GM18511 (cell line): ENCODE data around the gene FAM25G.
"Not testable (repeated sequence)": the region's sequence is repeated elsewhere in the genome, so short reads cannot be mapped to it uniquely, and the experiment has no call there.

Experiments used
- ATAC-seq: cut with Tn5 transposase; IDR thresholded peaks from one replicate; pipeline ENCODE4 v1.9.1; 2021; ENCODE audit warnings: mild to moderate bottlenecking, moderate library complexity; ENCODE audit not compliant: unreplicated experiment

Gene FAM25G

GRCh38 chr10:47491600-47491999 is at the start of gene FAM25G:
TSS of gene FAM25G (minus strand) at chr10:47491700. CDS start at chr10:47491674, 26 bp downstream.
- not testable (repeated sequence) for ATAC-seq

GRCh38 chr10:47536430-47536829 is 44.9 kb upstream of the FAM25G start:
- ATAC-seq = not testable (repeated sequence)

DNA sequence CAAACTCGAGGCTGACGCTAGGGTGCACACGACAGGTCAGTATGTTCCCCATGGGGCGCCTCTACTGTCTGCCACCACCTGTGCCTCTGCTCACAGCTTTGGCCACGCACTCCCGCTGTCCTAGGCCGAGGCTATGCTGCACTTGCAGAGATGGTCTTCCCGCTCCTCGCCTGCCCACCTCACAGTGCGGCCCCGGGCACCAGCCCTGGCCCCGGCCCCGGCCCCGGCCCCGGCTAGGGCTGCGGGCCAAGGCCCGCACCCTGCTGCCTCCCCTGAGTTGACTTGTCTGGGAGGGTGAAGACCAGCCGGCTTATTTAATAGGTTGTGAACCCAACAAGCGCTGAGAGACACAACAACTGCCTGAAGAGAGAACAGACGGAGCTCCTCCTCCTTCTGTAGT is 32.0 kb upstream of the FAM25G start, which contains the start of gene AGAP9:
AGAP9 (minus strand) TSS at position 164 of the 400 bp plus-strand sequence; CDS start at position 52, 112 bp downstream.
- not testable (repeated sequence) for ATAC-seq

DNA sequence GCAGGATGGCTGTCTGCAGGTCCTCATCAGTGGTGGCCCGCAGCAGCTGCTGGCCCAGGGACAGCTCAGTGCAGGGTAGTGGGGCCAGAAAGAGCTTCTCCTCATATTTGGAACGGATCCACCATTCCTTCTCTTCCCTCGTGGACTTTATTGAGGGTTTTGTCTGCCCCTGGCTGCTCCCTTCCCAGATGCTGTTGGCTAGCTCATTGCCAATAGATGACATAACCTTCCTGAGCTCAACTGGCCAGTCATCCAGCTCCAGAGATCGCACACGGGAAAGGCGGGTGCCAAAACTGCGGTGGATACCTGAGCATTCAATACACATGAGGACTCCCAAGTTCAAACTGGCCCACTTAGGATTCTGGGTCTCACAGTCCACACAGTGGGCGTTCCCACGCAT is 10.8 kb upstream of the FAM25G start:
- not testable (repeated sequence) for ATAC-seq

DNA sequence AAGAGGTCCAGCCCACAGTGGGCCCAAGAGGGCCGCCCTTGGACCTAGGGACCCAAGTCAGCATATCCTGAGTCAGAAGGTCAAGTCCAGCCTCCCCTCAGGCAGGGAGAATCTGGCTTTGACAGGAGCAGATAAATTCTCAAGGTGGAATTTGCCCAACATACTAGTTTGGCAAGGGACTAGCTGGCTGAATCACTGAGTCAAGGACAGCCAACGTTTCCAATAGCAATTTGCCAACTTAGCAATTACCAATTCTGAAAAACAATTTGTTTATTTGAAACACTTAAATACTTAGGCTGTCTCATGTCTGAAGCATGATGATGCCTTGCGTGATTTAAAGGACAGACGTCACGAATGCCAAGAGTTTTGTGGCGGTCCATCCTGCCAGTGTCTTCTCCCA is 2.7 kb upstream of the FAM25G start:
- not testable (repeated sequence) for ATAC-seq

DNA sequence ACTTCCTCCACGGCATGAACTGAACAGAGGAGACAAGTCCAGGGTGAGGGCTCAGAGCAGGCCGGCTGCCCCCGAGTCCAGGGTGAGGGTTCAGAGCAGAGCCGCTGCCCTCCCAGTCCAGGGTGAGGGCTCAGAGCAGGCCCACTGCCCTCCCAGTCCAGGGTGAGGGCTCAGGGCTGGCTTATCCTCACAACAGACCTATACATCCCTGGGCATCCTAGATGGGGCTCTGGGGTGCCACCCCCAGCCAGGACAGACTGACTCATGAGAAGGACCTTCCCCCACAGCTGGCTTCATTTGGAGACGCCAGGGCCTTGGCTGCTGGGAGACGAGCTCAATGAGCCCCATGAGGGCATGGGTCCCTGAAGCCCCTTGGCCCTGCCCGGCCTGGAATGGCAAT is 1.9 kb downstream of the FAM25G start:
- not testable (repeated sequence) for ATAC-seq

GRCh38 chr10:47485943-47486342 is 5.6 kb downstream of the FAM25G start:
- not testable (repeated sequence) for ATAC-seq

GRCh38 chr10:47484786-47485185 is 6.7 kb downstream of the FAM25G start:
- ATAC-seq = not testable (repeated sequence)

GRCh38 chr10:47483923-47484322 is 7.6 kb downstream of the FAM25G start, which contains the start of gene ANXA8:
TSS of gene ANXA8 (minus strand) at chr10:47484115. CDS start at chr10:47483933, 182 bp downstream.
- not testable (repeated sequence) for ATAC-seq

GRCh38 chr10:47482367-47482766 is 9.1 kb downstream of the FAM25G start:
- ATAC-seq = not testable (repeated sequence)

GRCh38 chr10:47481768-47482181 is 9.7 kb downstream of the FAM25G start:
- ATAC-seq = not testable (repeated sequence)

GRCh38 chr10:47481182-47481766 is 10.2 kb downstream of the FAM25G start:
- ATAC-seq = not testable (repeated sequence)

DNA sequence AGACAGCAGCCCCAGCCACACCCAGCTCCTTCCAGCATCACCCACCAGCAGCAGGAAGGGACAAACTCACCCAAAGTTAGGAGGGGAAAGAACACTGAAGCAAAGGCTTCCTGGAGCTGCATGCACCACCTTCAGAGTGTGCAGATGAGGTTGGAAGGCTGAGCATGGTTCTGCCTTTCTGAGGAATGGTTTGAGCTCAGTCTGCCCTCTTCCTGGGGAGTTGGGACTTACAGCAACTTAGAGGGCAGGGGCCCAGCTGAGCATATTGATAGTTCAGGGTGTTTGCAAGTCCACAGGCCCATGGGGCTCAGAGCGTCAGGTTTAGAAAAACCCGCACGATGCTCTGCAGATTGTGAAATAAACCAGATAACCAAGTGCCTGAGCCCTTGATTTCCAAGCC is 11.4 kb downstream of the FAM25G start:
- not testable (repeated sequence) for ATAC-seq

DNA sequence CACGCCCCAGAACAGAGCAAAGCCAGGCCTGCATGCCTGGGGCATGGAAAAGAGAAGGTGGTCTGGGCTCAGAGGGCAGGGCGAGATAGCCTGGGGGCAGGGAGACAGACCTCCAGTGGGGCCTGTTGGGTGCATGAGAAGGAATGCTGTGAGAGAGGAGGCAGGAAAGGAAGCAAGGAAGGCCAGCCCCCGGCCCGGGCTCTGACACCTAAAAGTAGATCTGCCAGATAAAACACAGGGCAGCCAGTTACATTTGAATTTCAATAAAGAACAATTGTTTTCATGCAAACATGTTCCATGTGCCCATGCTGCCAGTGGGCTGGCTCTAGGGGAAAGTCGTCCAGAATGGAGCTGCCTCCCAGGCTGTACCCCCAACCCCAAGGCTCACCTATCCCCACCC is 13.4 kb downstream of the FAM25G start:
- not testable (repeated sequence) for ATAC-seq

- not testable (repeated sequence) for ATAC-seq
Observed at GRCh38 chr10:47477078-47477477, 14.4 kb downstream of the FAM25G start.

DNA sequence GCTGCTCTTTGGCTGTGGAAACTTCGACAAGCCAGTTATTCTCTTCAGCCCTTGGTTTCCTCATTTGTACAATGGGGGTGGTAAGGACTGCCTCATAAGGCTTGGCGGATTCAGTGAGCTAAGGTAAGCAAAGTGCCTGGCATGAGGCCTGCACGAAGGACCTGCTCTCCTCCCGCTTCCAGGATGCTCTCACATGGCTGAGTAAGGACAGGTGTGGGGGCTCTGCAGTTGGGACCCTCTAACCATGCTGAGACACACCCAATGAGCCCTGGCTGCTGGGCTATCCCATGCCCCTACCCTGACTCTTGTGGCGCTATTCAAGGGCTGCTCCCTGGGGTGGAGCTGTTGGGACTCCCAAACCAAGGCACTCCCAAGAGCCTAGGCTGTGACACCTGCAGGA is 16.4 kb downstream of the FAM25G start:
- not testable (repeated sequence) for ATAC-seq

DNA sequence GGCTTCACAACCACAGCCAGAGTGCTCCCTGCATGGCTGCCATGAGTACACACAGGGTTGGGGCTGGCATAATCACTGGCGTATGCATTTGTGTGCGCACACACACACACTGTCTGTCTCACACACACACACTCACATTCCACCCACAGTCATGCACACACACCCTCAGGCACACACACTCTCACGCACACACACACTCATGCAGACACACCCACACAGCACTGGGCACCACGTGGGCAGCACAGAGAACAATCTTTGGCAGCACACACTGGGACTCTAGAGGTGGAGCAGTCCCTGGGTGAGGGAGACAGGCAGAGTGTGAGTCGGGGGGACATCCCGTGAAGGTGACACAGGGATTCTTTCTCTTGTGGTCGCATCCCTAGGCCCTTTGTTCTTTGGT is 18.0 kb downstream of the FAM25G start:
- ATAC-seq = not testable (repeated sequence)

DNA sequence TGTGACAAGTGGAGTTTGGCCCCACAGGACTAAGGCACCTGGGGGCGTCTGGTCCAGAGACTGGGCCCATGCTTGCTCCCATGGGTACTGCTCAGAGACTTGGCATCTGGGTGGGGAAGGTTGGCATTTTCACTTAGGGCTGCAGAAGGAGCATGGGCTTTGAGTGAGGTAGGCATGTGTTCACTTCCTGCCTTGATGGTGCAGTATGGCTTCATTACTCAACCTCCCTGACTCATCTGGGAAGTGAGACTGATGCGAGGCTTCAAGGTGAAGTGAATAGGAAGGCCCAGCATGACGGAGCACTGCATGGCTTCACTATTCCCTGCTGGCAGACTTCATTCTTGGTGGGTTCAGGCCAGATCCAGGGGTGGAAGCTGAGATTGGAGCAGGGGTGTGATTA is 18.9 kb downstream of the FAM25G start:
- not testable (repeated sequence) for ATAC-seq

DNA sequence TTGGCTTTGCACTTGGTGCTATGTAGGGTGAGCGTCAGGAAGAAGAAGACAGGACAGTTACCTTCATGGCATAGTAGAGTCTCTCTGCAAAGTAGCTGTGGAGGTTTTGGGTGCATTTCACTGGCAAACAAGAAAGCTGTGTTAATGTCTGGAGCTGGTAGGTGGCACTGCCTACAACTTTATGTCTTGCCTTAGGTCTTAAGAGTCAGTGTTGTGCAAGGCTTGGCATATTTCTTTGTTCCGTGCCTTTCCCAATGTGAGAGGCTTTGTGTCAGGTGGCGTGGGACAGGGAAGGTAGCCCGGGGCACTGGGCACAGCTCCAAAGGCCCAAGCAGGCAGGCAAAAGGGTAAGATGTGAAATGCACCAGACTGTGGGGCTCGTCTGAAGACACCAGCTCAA is 19.4 kb downstream of the FAM25G start:
- ATAC-seq = not testable (repeated sequence)

DNA sequence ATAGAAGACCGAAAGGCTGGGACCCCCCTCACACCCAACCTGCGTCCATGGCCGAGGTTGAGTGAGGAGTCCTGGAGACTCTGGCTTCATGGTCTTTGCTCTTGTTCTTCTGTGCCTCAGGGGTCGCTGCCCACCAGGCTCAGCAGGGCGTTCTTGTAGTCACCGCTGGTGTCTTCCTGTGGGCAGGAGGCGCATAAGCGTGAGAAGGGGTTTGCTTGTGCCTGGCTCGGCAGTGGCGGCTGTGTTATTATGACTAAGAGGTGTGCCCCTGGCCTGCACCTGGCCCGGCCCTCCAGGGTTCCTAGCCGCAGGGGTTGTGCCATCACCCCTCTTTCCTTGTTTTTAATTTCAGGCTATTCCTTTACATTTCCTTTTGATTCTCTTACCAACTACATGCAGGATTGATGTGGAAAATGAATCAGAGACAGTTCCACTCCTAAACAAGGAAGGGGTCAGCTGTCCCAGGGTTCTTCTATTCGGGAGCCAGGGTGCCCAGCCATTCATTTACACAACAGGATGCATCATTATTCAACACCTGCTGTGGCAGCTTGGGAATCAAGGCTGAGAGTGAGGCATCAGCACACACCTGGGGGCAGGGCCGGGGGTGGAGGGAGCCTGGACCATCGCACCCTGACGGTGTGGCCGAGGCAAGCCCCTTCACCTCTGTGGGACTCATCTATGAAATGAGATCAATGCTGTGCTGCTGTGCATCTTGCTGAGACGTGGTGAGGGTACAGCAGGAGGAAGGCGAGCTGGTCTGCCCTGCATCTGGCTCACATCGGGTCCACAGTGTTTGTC is 22.6 kb downstream of the FAM25G start:
- not testable (repeated sequence) for ATAC-seq

GRCh38 chr10:47467957-47468356 is 23.5 kb downstream of the FAM25G start:
- not testable (repeated sequence) for ATAC-seq

DNA sequence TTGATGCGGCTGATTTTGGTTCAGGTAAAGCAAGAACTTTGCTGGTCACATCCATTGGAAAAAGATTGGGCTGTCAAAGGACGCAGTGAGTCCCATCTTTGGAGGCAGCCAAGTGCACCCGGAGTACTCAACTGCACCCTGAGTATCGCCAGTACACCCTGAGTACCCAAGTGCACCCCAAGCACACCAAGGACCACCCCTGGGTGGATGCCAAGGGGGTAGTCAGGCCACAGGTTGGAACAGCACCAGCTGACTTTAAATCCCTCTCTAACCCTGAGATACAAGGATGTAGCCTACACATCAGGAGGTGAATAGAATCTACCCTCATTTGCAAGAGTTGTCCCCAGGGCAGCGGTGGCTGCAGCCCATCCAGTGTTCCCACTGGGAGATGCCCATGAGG is 24.0 kb downstream of the FAM25G start:
- ATAC-seq = not testable (repeated sequence)
